ENCODE measurements around the gene NME7. TPM values are rescaled to one million over a fixed set of nuclear protein-coding genes. Genes with fewer than 3 reads are reported as not detected.

The NME7 gene
- total RNA-seq, 4 donors from 2014 or later = 14.1 to 42.6 (median 25.0) TPM

DNA sequence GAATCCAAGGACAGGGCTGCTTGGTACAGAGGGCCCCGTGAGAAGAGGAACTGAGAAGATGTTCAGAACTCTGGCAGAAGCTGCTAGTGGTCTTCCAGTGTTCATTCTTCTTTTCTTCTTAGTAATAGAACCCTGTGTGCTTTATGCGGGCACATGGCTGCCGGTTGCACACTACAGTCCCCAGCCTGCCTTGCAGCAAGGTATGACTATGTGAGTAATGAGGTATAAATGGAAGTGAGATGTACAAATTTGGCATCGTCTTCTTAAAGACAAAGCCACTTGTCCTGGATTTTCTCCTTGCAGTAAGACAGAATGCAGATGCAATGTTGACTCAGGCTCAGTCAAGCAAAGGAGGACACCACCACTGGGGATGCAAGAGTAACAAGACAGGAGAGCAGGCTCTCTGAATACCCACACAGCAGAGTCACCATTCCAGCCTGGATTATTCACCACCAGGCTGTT, 276.1 kb downstream of the NME7 start:
- DNase-seq = no peak
- TF ChIP-seq, protein P1, sequence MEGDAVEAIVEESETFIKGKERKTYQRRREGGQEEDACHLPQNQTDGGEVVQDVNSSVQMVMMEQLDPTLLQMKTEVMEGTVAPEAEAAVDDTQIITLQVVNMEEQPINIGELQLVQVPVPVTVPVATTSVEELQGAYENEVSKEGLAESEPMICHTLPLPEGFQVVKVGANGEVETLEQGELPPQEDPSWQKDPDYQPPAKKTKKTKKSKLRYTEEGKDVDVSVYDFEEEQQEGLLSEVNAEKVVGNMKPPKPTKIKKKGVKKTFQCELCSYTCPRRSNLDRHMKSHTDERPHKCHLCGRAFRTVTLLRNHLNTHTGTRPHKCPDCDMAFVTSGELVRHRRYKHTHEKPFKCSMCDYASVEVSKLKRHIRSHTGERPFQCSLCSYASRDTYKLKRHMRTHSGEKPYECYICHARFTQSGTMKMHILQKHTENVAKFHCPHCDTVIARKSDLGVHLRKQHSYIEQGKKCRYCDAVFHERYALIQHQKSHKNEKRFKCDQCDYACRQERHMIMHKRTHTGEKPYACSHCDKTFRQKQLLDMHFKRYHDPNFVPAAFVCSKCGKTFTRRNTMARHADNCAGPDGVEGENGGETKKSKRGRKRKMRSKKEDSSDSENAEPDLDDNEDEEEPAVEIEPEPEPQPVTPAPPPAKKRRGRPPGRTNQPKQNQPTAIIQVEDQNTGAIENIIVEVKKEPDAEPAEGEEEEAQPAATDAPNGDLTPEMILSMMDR (IDR thresholded peaks at IDR 0.05) = no peak
- no peak for TF ChIP-seq POLR2A (IDR thresholded peaks at IDR 0.05)

DNA sequence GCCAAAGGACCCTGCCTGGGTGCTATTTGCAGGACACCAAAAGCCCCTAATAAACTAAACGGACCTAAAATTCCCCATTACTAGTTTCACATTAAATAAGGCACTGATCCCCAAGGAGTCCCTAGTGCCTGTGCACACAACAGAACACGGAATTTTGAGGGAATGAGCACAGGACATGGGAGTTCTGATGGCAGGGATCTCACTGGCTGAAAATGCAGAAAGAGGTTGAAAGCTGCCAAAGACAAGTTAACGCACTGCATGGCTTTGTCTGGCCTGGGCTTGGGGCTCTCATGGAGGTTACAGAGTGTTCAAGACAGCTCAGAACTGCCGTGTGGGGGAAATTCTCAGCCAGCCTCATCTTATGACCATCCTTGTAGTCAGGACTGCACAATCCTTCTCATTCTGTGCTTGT, 276.7 kb downstream of the NME7 start:
- intact Hi-C loops (cut with DNase I; ENCODE audit: low total_unique reads) = no loop called here
- H3K4me1 ChIP-seq = no peaks in the 10 kb centered on the region
- no peak for DNase-seq

More for the DNA sequence above, 276.1 kb downstream of the NME7 start:
- no peaks in the 10 kb centered on the region for H3K4me1 ChIP-seq
- no peaks in the 10 kb centered on the region for H3K27me3 ChIP-seq
- H3K36me3 ChIP-seq = no peaks in the 10 kb centered on the region
- intact Hi-C loops (cut with DNase I; ENCODE audit: low total_unique reads) = no loop called here
- H3K27ac ChIP-seq = no peak overlapping the region
- no peak overlapping the region for H3K4me3 ChIP-seq
- no peaks in the 10 kb centered on the region for H3K9me3 ChIP-seq

DNA sequence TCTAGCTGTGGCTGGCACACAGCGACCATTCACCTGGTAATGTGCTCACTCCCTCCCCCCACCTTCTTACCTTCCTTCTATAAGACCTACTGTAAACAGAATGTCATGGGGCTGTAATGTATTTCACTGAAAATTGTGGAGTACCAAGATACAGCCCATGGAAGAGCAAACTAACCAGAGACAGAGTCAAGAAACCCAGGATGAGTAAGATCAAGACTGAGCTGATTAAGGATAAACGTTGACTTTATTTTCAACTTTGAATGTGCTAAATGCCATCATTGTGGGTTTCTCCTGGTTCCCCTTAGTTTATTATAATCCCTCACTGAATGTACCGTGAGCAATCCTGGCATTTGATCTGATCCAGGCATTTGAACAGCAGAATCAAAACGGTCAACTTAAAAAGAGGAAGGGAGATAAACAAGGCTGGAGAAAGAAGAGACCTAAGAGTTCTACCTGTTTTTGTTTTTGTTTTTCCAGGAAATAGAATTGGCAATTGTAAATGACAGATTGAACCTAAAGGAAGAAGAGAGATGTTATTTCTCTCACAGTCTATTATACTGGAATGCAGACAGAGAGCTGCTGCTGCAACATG, 277.2 kb downstream of the NME7 start:
- no peaks in the 10 kb centered on the region for H3K9me3 ChIP-seq
- no peaks in the 10 kb centered on the region for H3K36me3 ChIP-seq
- no peaks in the 10 kb centered on the region for H3K27me3 ChIP-seq
- H3K4me1 ChIP-seq = no peaks in the 10 kb centered on the region
- H3K4me3 ChIP-seq = no peak overlapping the region
- TF ChIP-seq POLR2A (IDR thresholded peaks at IDR 0.05) = no peak
- TF ChIP-seq, protein P1 (IDR thresholded peaks at IDR 0.05) = no peak
- DNase-seq = no peak
- intact Hi-C loops (cut with DNase I; ENCODE audit: low total_unique reads) = no loop called here
- H3K27ac ChIP-seq = no peak overlapping the region

More for the DNA sequence above, 276.7 kb downstream of the NME7 start:
- H3K27me3 ChIP-seq = no peaks in the 10 kb centered on the region
- TF ChIP-seq, protein P1 (IDR thresholded peaks at IDR 0.05) = no peak
- no peak for TF ChIP-seq POLR2A (IDR thresholded peaks at IDR 0.05)
- H3K36me3 ChIP-seq = no peaks in the 10 kb centered on the region
- H3K9me3 ChIP-seq = no peaks in the 10 kb centered on the region
- H3K4me3 ChIP-seq = no peak overlapping the region
- no peak overlapping the region for H3K27ac ChIP-seq

DNA sequence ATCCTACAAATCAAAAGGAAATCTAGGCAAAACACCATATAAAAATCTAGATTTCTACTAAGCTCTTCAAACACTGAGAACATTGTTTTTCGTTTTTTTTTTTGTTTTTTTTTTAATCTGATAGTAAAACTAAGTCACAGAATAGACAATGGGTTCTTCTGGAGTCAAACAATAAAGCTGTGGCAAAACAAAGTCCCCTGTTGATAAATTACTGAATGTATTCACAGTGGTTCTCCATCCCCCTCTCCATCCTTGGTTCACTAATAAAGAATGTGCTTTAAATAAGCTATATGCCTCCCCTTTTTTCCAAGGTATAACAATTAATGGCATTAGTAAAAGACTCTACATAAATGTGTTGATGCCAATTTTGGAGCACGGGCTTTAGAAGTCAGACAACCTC, 277.8 kb downstream of the NME7 start:
- DNase-seq = no peak
- Histone ChIP-seq H3K4me1 (no peaks in the 10 kb centered on the region), H3K27ac (no peak overlapping the region), H3K4me3 (no peak overlapping the region), H3K27me3 (no peaks in the 10 kb centered on the region), H3K9me3 (no peaks in the 10 kb centered on the region), H3K36me3 (no peaks in the 10 kb centered on the region)
- intact Hi-C loops (cut with DNase I; ENCODE audit: low total_unique reads) = no loop called here
- TF ChIP-seq, protein P1 (IDR thresholded peaks at IDR 0.05) = no peak
- no peak for TF ChIP-seq POLR2A (IDR thresholded peaks at IDR 0.05)

DNA sequence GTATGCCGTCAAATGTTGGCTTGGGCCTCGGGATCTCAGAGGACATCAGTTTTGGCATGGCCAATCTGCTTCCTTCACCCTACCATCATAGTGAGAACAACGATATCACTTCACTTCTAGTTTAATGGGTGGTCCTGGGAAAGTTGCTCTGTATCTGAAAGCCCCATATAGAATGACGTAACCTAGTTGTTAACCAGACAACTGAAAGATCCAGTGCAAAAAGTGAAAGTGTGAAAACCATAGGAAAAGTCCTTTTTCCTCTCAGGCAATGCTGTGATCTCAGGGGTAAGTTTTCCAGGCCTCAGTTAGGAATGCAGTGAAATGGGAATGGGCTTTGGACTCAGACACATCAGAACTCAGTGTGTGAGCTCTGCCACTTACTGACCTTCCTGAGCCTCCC, 279.7 kb downstream of the NME7 start:
- Histone ChIP-seq H3K4me3 (no peak overlapping the region), H3K27ac (no peak overlapping the region), H3K36me3 (no peaks in the 10 kb centered on the region), H3K4me1 (no peaks in the 10 kb centered on the region), H3K27me3 (no peaks in the 10 kb centered on the region), H3K9me3 (no peaks in the 10 kb centered on the region)
- intact Hi-C loops (cut with DNase I; ENCODE audit: low total_unique reads) = no loop called here
- TF ChIP-seq POLR2A (IDR thresholded peaks at IDR 0.05) = no peak
- TF ChIP-seq, protein P1 (IDR thresholded peaks at IDR 0.05) = no peak
- DNase-seq = no peak
